GM21619 (cell line): Measurements from ENCODE around the gene MEGF10.
"Not testable (repeated sequence)": the region's sequence is repeated elsewhere in the genome, so short reads cannot be mapped to it uniquely, and the experiment has no call there.

Source experiments
- ATAC-seq: cut with Tn5 transposase; IDR thresholded peaks from one replicate; pipeline ENCODE4 v1.9.1; 2021; ENCODE audit not compliant: unreplicated experiment

The MEGF10 gene

DNA sequence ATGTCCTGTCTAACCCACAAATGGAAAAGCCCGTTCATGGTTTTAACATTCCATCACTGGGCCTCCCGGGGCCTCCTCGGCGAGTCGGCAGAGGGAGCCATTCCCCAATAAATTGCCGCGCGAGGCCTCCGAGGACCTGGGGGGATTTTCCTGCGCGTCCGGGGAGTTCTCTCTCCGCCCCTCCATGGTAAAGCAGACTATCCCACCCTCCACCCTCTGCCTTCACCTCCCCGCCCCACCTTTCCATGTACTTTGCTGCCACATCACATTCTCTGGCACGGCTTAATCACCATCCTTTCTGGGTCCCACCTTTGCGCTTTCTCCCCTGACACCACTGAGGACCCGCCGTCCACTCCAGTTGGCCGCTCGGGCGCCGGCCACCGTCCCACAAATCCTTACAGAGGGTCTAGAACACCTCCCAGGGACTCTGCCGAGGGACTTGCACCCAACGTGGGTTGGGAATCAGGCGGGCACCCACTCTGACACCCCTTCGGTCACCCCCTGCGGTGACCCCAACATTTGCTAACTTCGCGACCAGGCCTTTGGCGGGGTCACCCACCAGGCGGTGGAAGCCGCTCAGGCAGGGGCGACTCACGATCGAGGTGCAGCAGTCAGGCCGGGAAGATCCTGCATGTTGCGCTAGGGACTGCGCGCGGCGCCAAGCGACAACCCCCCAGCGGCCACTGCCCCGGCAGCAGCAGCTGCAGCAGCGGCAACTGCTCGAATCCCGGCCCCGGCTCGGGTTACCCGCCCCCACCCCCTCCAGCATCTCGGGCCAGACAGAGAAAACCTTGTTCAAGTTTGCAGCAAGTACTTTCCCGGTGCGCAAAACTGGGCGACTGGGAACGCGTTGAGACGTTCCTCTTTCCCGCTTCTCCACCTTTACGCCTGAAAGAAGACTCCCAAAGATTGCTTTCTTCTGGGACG lies at the start of gene MEGF10:
TSS of gene MEGF10 (plus strand) at position 778 of the 927 bp plus-strand sequence. CDS start 40,513 bp downstream, outside the sequence.
- ATAC-seq = no peak

DNA sequence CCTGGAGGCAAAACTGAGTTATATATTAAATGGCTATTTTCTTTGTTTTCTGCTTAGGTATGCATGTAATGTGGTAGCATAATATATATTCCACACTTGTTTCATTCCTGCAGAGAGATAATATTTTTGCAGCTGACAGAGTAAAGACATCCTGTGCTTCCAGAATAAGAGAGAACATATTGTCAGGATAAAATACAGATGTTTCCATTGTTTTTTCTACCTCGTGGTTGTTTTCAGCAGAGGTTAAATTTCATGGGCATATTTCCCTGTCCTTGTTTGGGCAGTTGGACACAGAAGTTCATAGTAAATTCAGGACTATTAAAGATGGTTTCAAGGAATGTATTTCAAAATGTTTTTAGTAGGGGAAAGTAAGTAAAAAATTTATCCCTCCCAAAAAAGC lies 47.6 kb upstream of the MEGF10 start:
- no peak for ATAC-seq

- ATAC-seq = no peak
These were observed 35.8 kb upstream of the MEGF10 start for GRCh38 chr5:127254729-127255284.

DNA sequence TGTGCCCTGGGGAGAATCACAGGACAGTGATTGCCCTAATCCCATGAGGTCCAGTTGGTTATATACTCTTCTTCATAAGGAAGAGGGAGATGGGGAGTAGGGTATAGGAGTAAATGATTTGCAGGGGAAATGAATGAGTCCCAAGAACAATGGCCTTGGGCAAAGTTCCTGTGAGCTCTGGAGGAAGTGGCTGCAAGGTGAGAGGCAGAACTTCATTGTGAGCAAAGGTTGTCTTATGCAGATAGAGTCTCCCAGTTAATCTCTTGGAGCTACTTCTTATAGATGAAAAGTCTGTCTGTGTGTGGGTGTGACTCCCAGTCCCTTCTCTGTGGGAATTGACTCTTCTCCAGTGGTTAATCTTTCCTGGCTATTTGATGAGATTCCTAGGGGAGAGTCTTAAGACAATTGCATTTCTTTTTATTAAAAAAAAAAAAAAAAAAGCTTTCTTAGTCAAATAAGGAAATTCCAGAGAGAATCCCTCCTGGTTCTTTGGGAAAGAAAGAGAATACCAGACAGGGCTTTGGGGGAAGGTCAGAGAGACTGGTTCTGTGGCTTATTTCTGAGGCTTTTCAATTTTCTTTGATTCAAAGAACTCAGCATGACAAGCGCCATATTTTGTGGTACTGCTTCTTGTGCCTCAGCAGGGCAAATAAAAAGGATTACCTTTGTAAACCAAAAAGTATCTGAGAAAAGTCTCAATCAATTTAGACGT lies 33.6 kb upstream of the MEGF10 start:
- no peak for ATAC-seq

- no peak for ATAC-seq
These were observed 29.9 kb upstream of the MEGF10 start for GRCh38 chr5:127260686-127261085.

GRCh38 chr5:127265473-127265872 lies 25.1 kb upstream of the MEGF10 start:
- ATAC-seq = not testable (repeated sequence)

DNA sequence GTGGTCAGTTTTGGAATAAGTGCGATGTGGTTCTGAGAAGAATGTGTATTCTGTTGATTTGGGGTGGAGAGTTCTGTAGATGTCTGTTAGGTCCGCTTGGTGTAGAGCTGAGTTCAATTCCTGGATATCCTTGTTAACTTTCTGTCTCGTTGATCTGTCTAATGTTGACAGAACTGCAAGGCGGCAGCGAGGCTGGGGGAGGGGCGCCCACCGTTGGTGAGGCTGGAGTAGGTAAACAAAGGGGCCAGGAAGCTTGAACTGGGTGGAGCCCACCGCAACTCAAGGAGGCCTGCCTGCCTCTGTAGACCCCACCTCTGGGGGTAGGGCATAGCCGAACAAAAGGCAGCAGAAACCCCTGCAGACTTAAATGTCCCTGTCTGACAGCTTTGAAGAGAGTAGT lies 22.3 kb upstream of the MEGF10 start:
- ATAC-seq = not testable (repeated sequence)

GRCh38 chr5:127270713-127271112 lies 19.9 kb upstream of the MEGF10 start:
- not testable (repeated sequence) for ATAC-seq

GRCh38 chr5:127275641-127276193 lies 14.9 kb upstream of the MEGF10 start:
- no peak for ATAC-seq

DNA sequence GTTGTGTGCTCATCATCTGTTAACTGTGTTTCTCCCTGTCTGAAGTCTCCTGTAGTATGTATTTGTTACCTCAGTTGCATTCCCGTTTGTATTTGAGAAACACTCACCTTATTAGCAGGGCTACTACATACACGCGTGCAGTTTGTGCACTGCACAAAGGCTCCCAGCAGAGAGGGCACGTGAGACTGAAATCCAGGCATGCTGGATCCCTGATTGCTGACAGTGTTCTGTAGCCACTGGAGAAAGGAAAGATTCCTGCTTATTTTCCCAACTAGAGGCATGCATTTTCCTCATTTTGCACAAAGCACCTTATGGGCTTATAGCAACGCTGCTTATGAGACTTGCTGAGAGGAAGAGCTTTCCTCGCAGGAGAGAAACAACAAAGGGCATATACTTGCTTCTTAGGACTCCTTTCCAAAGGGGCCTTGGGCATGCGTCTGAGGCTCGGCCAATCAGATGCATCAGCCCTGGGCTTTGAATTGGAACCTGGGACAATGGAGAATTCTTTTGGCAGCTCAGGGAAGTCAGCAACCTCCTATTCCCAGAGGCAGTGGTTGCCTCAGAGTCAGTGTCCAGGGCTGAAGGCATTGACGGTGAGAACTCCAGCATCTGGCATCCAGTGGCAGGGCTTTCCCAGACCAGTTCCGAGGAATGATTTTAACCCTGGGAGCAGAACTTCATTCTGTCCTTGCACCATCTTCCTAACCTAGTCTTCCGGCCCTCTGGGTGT lies 9.9 kb upstream of the MEGF10 start:
- ATAC-seq = no peak

- no peak for ATAC-seq
These were observed 9.0 kb upstream of the MEGF10 start for GRCh38 chr5:127281609-127282008.

DNA sequence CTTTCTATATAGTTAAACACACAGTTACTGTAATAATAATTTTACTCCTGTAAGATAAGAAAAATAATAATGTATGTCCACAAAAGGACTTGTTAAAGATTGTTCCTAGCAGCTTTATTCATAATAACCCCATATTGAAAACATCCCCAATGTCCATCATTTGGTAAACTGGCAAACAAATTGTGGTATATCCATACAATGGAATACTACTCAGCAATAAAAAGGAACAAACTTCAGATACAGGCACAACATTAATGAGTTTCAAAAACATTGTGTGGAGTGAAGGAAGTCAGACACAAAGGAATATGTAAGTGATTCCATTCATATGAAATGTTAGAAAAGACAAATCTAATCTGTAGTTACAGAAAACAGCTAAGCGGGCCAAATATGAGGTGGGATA lies 1.9 kb upstream of the MEGF10 start:
- ATAC-seq = no peak

DNA sequence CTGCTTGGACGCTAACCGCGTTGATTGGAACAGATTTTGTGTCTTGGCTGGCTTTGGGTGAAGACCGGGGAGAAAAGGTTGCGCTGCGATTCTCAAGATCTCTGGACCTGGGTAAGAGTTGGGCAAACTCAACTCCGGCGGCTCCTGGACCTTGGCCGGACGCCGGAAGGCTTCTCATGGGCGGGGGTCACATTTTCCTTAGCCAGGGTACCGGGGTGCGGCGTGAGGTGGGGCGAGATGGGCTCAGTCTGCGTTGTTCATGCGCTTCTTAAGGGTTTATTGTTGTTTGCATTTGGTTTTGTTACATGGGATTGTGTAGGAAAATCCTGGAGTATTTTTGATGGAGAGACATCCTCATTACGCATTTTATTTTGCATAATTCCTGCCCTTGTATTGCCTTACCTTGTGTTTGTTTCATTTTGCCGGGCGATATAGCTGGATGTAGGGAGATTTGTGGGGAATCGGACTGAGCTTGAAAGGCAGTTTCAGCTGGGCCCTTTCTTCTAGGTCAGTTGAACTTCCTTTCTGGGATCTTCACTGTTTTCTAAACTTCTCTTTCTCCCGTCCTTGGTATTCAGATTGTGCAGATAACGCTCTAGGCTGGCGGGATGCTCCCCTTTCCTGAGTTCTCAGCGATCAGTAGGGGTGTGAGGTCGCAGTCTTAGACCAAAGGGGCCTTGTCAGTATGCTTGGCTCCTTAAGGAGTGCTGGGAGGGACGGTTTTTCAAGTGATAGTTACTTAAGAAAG lies 524 bp downstream of the MEGF10 start:
- no peak for ATAC-seq

DNA sequence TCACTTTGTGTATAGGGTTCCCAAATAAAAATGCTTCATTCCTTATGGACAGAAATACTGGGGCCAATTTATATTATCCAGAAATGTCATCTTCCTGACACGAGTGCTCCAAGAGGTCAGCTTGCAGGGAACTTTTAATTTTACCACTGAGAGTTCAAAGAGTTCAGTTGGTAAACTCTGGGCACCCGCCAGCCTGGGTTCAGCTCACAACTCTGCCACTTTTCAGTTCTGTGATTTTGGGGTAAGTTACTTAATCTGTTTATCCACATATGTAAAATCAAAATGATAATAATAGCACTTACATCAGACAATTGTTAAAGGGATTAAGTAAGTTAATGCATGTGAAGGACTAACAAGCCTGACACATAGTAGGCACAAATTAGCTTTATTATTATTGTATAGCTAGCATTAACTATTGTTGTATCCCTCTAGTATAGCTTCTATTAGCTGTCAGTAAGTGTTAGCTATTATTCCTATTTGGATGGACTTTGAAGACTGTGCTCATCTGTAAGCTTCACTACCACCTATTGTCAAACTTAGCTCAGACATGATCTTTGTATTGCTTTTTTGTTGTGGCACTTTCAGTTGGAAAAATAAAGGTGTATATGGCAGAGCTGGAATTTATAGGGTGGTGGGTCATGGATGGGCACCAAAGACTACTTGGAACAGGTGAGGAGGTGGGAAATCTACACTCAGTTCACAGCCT lies 1.6 kb downstream of the MEGF10 start:
- ATAC-seq = no peak

DNA sequence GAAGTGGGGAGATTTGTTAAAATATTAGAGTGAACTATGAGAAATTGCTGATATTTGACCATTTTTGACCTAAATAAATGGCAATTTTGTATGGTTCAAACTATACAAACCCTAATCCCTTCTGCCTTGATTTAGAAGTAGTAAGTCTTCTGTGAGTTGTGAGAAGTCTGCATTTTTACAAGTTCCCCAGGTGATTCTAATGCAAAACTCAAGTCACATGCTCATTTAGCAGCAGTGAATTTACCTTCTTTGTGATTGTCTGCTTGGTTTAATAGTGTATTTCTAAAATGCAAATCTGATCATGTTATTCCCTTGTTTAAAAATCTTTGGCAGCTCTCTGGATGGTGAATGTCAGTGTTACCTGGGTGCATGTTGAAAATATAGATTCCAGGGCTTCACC lies 2.8 kb downstream of the MEGF10 start:
- ATAC-seq = no peak

- ATAC-seq = no peak
These were observed 4.2 kb downstream of the MEGF10 start for GRCh38 chr5:127294829-127295228.

DNA sequence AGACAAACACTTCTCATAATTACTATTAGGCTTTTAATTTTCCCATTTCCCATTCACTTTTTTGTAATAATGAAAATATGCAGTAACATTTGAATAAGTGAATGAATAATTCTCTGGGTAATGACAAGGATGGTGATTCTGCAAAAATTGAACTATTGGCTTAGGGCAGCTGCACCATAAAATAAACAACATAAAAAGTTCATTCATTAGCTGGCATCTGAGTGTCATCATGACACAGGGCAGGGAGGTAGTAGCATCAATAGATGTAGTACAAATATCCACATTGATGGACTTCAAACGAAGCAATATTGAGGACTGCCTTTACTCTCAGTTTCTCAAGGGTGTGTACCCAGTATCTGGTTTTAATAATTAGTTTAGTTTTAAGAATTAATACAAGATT lies 4.9 kb downstream of the MEGF10 start:
- ATAC-seq = no peak

- ATAC-seq = no peak
These were observed 5.7 kb downstream of the MEGF10 start for GRCh38 chr5:127296321-127296720.

- not testable (repeated sequence) for ATAC-seq
These were observed 6.3 kb downstream of the MEGF10 start for GRCh38 chr5:127296894-127297293.
